Measurements from ENCODE around the gene SF3A1.
"Not testable (repeated sequence)": the region's sequence is repeated elsewhere in the genome, so short reads cannot be mapped to it uniquely, and the experiment has no call there.

SF3A1 gene

DNA sequence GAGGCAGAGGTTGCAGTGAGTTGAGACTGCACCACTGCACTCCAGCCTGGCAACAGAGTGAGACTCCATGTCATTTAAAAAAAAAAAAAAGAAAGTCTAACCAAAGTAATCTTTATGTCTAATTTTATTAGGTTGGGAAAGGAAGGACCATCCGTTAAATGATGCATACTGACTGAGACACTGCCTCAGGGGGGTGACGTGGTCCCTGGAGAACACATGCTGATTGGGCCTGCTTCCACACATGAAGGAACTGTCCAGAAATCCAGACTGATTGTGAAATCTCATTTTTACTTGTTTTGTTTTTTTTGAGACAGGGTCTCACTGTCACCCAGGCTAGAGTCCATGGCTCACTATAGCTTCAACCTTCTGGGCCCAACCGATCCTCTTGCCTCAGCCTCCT, 5.5 kb downstream of the SF3A1 start:
- DNase-seq (ENCODE audit: low read depth) = no peak

DNA sequence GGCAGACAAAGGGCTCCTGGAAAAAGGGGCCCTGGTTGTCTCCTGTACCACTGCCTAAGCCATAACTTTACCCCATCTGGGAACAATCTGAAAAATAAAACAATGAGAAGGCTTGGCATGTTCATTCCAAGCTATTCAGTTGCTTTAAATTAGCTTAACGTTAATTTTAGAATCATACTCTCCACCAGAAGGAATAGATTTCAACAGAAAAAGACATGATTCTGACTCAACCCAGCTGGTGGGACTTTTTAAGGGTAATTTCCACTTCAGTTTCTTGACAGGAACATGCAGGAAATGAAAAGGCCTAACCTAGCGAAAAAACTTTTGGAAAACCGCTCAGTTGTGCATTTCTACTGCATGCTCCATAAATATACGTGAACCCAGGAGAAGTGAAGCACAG, 7.9 kb downstream of the SF3A1 start:
- no peak for DNase-seq (ENCODE audit: low read depth)

GRCh38 chr22:30348404-30348803, 8.3 kb downstream of the SF3A1 start:
- DNase-seq (ENCODE audit: low read depth) = no peak

GRCh38 chr22:30347255-30347892, 9.3 kb downstream of the SF3A1 start:
- no peak for DNase-seq (ENCODE audit: low read depth)

GRCh38 chr22:30344447-30345200, 12.1 kb downstream of the SF3A1 start:
- DNase-seq (ENCODE audit: low read depth) = no peak

GRCh38 chr22:30340911-30341685, 15.6 kb downstream of the SF3A1 start:
- no peak for DNase-seq (ENCODE audit: low read depth)

GRCh38 chr22:30338802-30339201, 17.9 kb downstream of the SF3A1 start:
- no peak for DNase-seq (ENCODE audit: low read depth)

DNA sequence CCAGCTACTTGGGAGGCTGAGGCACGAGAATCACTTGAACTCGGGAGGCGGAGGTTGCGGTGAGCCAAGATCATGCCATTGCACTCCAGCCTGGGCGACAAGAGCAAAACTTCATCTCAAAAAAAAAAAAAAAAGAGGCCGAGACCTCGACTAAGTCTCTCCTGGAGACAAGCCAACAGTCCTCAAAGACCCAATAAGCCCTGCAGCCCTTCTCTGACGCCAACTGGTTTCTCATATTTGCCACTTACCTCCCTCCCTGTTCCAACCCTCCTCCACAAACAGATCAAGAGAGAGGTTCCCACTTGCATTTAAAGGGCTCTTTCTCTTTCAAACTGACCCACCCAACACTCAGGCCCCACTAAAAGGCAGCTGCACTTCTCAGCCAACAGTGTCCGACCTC, 18.4 kb downstream of the SF3A1 start:
- not testable (repeated sequence) for DNase-seq (ENCODE audit: low read depth)

- DNase-seq (ENCODE audit: low read depth) = no peak
Measured at GRCh38 chr22:30337461-30337778, 19.3 kb downstream of the SF3A1 start.

DNA sequence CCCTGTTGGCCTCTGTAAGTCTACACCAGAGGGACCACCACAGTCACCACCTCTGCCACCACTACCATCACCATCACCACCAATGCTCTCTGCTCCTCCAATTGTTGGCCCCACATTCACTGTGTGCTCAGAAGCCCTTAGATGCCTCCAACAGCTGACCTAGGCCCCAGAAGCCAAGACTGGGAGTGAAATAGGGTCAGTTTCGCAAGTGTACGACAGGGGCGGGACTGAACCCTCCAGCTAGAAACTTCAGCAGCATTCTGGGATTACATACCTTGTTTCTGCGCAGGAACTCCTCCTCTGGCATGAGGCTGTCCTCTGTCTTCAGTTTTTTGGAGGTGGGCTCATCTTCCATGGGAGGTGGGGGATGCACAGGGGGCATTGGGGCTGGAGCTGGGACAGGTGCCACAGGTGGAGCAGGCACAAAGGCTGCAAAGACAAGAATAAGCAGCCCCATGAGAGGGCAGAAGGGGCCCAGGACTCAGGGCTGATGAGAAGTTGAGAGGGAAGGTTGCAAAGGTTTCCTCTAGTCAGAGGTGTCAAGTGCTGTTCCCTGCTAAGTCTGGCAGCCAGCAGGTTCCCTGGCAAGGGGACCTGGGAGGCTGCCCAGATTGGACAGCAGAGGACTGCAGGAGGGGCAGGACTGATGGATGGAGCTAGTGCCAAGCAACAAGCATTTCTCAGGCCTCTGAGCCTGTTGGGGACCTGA, 19.8 kb downstream of the SF3A1 start:
- no peak for DNase-seq (ENCODE audit: low read depth)

- DNase-seq (ENCODE audit: low read depth) = no peak
Measured at GRCh38 chr22:30335236-30335635, 21.5 kb downstream of the SF3A1 start.

GRCh38 chr22:30334646-30335045, 22.0 kb downstream of the SF3A1 start:
- no peak for DNase-seq (ENCODE audit: low read depth)

DNA sequence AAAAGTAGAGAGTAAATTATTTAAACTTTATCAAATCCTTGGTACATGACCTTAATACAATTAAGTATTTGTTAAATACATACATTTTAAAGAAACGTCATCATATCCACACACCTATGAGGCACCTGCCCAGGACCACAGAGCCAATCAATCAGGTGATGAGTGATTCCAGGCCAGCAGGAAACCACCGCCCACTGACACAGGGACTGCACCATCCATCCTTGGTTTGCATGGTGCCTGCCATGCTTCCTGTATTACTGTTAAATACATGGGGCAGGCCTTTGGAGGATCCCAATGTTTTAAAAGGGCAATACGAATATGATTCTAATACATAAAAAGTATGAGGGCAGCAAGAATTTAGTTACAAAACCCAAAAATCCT, 23.0 kb downstream of the SF3A1 start:
- DNase-seq (ENCODE audit: low read depth) = no peak

- no peak for DNase-seq (ENCODE audit: low read depth)
Measured at GRCh38 chr22:30332994-30333706, 23.5 kb downstream of the SF3A1 start.

DNA sequence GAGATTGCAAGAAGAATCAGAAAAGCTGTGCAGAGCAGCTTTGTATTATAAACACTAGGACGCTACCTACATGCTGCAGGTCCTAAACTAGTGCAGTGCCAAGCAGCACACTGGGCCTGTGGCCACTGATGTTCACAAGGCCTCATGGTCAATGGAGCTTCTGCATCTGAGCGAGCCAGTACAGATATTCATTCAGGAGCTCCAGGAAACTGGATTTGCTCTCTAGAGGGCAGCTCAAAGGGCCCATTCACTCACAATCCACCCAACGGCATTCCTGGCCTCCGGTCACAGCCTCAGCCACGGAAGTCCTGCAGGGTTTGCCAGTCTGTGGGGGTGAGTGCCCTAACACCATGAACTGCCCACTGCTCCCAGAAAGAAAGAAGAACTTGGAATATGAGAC, 24.1 kb downstream of the SF3A1 start:
- no peak for DNase-seq (ENCODE audit: low read depth)

GRCh38 chr22:30328466-30329049, 28.1 kb downstream of the SF3A1 start:
- no peak for DNase-seq (ENCODE audit: low read depth)

GRCh38 chr22:30327864-30328345, 28.8 kb downstream of the SF3A1 start:
- DNase-seq (ENCODE audit: low read depth) = no peak

DNA sequence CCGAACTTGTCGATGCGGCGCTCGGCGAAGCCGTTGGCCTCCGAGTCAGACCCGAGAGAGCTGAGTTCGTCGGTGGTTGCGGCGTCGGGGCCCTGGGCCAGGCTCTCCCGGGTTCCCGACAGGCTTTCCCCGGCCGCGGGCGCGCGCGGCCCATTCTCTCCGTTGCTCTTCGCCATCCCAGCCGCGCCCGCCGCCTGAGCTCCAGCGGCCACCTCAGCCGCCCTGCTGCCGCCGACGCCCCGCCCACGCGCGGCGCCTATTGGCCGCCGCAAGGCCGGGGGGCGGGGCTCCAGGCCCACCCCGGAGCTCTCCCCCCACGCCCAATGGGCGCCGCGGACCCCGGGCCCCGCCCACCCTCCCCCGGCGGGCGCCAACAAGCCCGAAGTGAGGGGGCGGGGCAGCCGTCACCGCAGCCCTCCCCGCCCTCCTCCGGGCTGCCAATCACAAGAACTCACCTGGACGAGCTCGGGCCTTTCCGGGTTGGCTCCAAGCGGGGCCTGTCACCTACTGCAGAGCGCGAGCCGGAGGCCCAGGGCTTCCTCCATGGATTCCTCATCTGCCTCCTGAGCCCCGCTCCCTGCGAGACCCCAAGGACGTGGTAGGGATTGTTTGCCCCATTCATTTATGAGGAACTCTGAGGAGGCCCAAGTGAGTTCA, 29.9 kb downstream of the SF3A1 start, which contains the start of gene TBC1D10A:
Gene TBC1D10A, minus strand, starts transcription at position 236 of the 657 bp plus-strand sequence. Its CDS starts 60 bp downstream, at position 176.
- peak; percentile 78 for DNase-seq (ENCODE audit: low read depth)

DNA sequence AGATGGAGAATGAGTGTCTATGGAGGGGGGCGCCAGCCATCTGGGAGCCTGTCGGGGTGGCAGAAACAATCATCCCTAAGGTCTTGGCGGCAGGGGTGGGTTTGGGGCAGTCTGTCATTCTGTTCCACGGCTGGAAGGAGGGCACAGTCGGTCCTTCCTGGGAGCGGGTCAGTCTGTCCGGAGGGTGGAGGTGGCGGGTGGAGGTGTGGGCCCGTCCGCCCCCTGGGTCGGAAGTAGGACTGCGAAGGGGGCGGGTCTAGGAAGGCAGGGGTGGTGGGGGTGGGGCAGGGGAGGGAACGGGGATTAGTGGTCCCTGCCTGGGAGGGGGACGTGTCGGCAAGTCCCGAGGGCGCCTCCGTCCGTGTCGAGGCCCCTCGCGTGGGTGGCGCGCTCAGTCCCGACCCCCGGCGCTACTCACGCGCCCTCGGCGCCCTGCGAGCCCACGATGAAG, 30.4 kb downstream of the SF3A1 start:
- no peak for DNase-seq (ENCODE audit: low read depth)

GRCh38 chr22:30325724-30326254, 30.9 kb downstream of the SF3A1 start:
- no peak for DNase-seq (ENCODE audit: low read depth)
